ENCODE measurements around the gene ACTC1.

ACTC1 gene

GRCh38 chr15:34799149-34800101 lies 4.1 kb upstream of the ACTC1 start:
- no peak for DNase-seq

- no peak for DNase-seq
Measured at GRCh38 chr15:34796847-34797435, 1.6 kb upstream of the ACTC1 start.

GRCh38 chr15:34794590-34795206 lies 651 bp downstream of the ACTC1 start:
- DNase-seq: no peak

- DNase-seq: no peak
Measured at GRCh38 chr15:34793901-34794300, 1.4 kb downstream of the ACTC1 start.

- no peak for DNase-seq
Measured at GRCh38 chr15:34793071-34793470, 2.3 kb downstream of the ACTC1 start.

- peak; percentile 8 for DNase-seq
Measured at GRCh38 chr15:34791701-34792100, 3.6 kb downstream of the ACTC1 start.

- DNase-seq: no peak
Measured at GRCh38 chr15:34790121-34790520, 5.2 kb downstream of the ACTC1 start.

GRCh38 chr15:34789326-34789725 lies 6.0 kb downstream of the ACTC1 start:
- DNase-seq: no peak

GRCh38 chr15:34786206-34786605 lies 9.1 kb downstream of the ACTC1 start:
- DNase-seq: no peak

GRCh38 chr15:34783991-34784390 lies 11.4 kb downstream of the ACTC1 start:
- no peak for DNase-seq

GRCh38 chr15:34783431-34783830 lies 11.9 kb downstream of the ACTC1 start:
- no peak for DNase-seq

- no peak for DNase-seq
Measured at GRCh38 chr15:34782901-34783300, 12.4 kb downstream of the ACTC1 start.

GRCh38 chr15:34780725-34781124 lies 14.6 kb downstream of the ACTC1 start:
- no peak for DNase-seq

GRCh38 chr15:34776606-34777105 lies 18.7 kb downstream of the ACTC1 start:
- DNase-seq: no peak

- DNase-seq: no peak
Measured at GRCh38 chr15:34773917-34774316, 21.4 kb downstream of the ACTC1 start.

- DNase-seq: no peak
Measured at GRCh38 chr15:34773013-34773412, 22.3 kb downstream of the ACTC1 start.

GRCh38 chr15:34772312-34772711 lies 23.0 kb downstream of the ACTC1 start:
- no peak for DNase-seq

GRCh38 chr15:34769711-34770110 lies 25.6 kb downstream of the ACTC1 start:
- DNase-seq: no peak

GRCh38 chr15:34768530-34768929 lies 26.8 kb downstream of the ACTC1 start:
- peak; percentile 3 for DNase-seq

- no peak for DNase-seq
Measured at GRCh38 chr15:34765741-34766140, 29.6 kb downstream of the ACTC1 start.

GRCh38 chr15:34760909-34761308 lies 34.4 kb downstream of the ACTC1 start:
- DNase-seq: no peak

GRCh38 chr15:34759992-34760391 lies 35.4 kb downstream of the ACTC1 start:
- DNase-seq: no peak

GRCh38 chr15:34759347-34759746 lies 36.0 kb downstream of the ACTC1 start:
- no peak for DNase-seq

GRCh38 chr15:34757262-34757661 lies 38.1 kb downstream of the ACTC1 start:
- DNase-seq: no peak

All from inflammatory macrophage treated with lipopolysaccharide for 4 hours (primary cell).